ENCODE measurements around the gene CDKN2B. TPM values are rescaled to one million over a fixed set of nuclear protein-coding genes. Genes with fewer than 3 reads are reported as not detected.

Gene CDKN2B
- total and polyA plus RNA-seq, 12 donors = 1.1 to 5.2 (median 2.0) TPM

DNA sequence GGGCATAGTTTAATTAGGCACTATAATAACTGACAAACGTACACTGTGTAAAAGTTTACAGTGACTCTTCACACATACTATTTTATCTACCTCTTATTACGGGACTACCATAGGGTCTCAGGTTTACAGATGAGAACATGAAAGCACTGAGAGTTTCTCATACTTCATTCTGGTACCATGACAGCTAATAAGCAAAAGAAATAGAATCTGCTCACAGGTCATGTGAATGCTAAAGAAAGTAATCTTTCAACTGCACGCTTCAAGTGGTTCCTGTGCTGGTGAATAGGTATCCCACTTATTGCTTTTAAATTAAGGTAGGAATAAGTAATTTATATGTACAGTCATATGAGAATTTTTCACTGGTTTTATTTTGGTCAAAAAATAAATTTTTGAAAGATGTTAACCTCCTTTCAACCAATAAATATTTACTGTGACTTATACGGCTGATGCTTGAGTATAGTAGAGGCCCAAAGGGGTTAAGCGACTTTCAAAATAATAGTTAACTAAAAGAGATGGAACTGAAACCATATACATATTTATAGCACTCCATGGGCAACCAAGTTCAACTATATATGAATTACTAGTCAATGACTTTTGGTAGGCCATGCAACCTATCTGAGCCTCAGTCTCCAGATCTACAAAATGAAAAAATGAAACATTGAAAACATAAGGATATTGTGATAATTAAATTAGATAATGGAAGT lies 23.0 kb downstream of the CDKN2B start:
- 67 to 75% methylated on average over 5 of the region's 5 CpGs for WGBS, 2 donors

DNA sequence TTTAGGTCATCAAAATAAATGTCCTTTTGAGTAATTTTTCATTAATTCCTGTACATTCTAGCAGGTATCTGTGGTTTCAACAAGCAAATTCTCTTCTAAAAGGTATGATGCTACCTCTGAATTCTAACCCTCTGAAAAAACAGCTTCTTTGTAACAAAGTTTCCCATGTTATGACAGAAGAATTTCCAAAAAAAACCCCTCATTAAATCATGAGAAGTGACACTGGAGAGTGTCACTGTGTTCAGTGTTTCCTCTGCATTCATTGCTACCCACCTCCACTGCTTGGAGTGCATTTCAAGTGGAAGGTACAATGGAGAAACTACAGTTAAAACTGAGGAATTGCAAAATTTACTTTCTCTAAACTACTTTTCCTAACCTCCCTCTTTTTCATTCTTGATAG lies 25.0 kb downstream of the CDKN2B start:
- Histone ChIP-seq H3K9me3 (no peaks in the 10 kb centered on the region), H3K27ac (no peak overlapping the region), H3K36me3 (no peaks in the 10 kb centered on the region), H3K4me3 (no peak overlapping the region), H3K4me1 (peaks cover 0 to 5% (median 0%) of the 10 kb centered on the region in 9 donors), H3K27me3 (peaks cover 0 to 96% (median 93%) of the 10 kb centered on the region in 7 donors)
- ATAC-seq (no peak), DNase-seq (no peak)
- intact Hi-C loops (cut with DNase I) = loop anchor here in 1 of 10 donors (2.0 kb wide), 1 partner anchor 15 kb away; no protein-coding TSS in a partner anchor
- TF ChIP-seq, protein P1, sequence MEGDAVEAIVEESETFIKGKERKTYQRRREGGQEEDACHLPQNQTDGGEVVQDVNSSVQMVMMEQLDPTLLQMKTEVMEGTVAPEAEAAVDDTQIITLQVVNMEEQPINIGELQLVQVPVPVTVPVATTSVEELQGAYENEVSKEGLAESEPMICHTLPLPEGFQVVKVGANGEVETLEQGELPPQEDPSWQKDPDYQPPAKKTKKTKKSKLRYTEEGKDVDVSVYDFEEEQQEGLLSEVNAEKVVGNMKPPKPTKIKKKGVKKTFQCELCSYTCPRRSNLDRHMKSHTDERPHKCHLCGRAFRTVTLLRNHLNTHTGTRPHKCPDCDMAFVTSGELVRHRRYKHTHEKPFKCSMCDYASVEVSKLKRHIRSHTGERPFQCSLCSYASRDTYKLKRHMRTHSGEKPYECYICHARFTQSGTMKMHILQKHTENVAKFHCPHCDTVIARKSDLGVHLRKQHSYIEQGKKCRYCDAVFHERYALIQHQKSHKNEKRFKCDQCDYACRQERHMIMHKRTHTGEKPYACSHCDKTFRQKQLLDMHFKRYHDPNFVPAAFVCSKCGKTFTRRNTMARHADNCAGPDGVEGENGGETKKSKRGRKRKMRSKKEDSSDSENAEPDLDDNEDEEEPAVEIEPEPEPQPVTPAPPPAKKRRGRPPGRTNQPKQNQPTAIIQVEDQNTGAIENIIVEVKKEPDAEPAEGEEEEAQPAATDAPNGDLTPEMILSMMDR (IDR thresholded peaks at IDR 0.05) = no peak

More for the DNA sequence above, 23.0 kb downstream of the CDKN2B start:
- no peak for ATAC-seq
- Histone ChIP-seq H3K4me3 (no peak overlapping the region), H3K9me3 (no peaks in the 10 kb centered on the region), H3K36me3 (no peaks in the 10 kb centered on the region), H3K27ac (no peak overlapping the region), H3K27me3 (peaks cover 0 to 98% (median 95%) of the 10 kb centered on the region in 7 donors), H3K4me1 (peaks cover 0 to 5% (median 0%) of the 10 kb centered on the region in 9 donors)
- intact Hi-C loops (cut with DNase I) = loop anchor here in 1 of 10 donors (2.0 kb wide), 1 partner anchor 17 kb away; no protein-coding TSS in a partner anchor
- TF ChIP-seq, protein P1 (IDR thresholded peaks at IDR 0.05) = no peak
- no peak for DNase-seq

DNA sequence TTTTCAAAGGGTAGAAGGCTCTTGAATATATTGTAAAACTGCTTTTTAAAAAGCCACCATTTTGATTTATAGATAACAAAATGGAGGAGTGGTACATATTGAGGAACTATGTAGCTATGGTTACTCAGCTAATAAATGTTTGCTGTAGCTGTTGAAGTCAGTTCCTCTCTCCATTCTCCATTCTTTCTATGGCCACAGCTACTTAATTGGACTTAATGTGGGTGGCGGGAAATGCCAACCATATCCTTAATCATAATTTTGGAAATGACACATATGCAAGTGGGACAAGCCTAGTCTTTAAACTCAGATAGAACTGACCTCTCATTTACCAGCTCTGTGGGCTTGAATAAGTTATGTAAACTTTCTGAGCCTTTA lies 25.6 kb downstream of the CDKN2B start:
- Histone ChIP-seq H3K27me3 (peaks cover 0 to 96% (median 93%) of the 10 kb centered on the region in 7 donors), H3K9me3 (no peaks in the 10 kb centered on the region)
- 56 to 66% methylated on average over 1 of the region's 1 CpG for WGBS, 2 donors

DNA sequence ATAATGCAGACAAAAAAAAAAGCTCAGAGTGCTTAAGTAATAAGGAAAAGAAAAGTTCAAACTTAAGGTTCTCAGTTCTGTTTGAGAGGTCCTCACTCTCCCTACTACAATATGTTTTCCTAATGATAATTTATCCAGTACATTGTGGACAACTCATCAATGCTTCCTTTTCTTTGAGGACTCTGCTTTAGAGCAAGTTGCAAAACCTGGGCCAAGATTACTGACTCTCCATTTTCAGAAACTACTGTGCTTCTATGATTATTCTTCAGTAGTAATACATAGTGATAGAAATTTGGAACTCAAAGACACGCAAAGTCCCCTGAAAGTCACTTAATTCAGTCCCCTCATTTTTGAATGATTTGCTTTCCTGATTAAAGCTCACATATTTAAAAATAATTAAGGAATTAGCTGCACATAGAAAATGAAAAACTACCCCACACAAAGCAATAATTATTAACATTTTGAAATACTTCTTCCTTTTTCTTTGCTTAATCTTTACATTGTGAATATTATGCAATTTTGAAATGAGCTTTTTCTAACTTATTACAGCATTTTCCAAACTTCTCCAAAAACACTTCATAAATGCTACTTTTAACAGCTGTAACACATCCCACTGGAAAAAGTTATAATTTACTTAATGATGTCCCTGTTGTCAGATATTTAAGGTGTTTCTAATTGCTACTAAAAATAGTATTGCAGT lies 26.1 kb downstream of the CDKN2B start:
- no peak for ATAC-seq
- Histone ChIP-seq H3K9me3 (no peaks in the 10 kb centered on the region), H3K27me3 (peaks cover 0 to 96% (median 93%) of the 10 kb centered on the region in 7 donors), H3K4me1 (peaks cover 0 to 5% (median 0%) of the 10 kb centered on the region in 9 donors), H3K4me3 (no peak overlapping the region), H3K27ac (no peak overlapping the region), H3K36me3 (no peaks in the 10 kb centered on the region)
- no peak for DNase-seq
- intact Hi-C loops (cut with DNase I) = no loop called here
- TF ChIP-seq, protein P1 (IDR thresholded peaks at IDR 0.05) = no peak
- 49 to 70% methylated on average over 1 of the region's 1 CpG for WGBS, 2 donors

More for the DNA sequence above, 25.6 kb downstream of the CDKN2B start:
- H3K4me3 ChIP-seq = no peak overlapping the region
- ATAC-seq (no peak), DNase-seq (no peak)
- intact Hi-C loops (cut with DNase I) = no loop called here
- H3K36me3 ChIP-seq = no peaks in the 10 kb centered on the region
- TF ChIP-seq, protein P1 (IDR thresholded peaks at IDR 0.05) = no peak
- no peak overlapping the region for H3K27ac ChIP-seq
- peaks cover 0 to 5% (median 0%) of the 10 kb centered on the region in 9 donors for H3K4me1 ChIP-seq
